Endothelial cell of umbilical vein (primary cell): ENCODE measurements around the gene PTGES. TPM values are rescaled to one million over a fixed set of nuclear protein-coding genes. Genes with fewer than 3 reads are reported as not detected.

ENCODE experiments used
- BruUV-seq: library from RNA; stranded (reverse); fragments of 400-500 nt; replicated peaks from 2 replicates; lab custom pipeline; 2021; lab: Mats Ljungman, UMichigan
- CTCF ChIA-PET: fragments of 300-600, 350-600 bp; sonication (Branson Sonifier 250); formaldehyde crosslinking; loops from one replicate; lab custom pipeline; 2021; ENCODE audit warnings: antibody characterized with exemption, inconsistent platforms; lab: Charles Lee
- POLR2A ChIA-PET: fragments of 300-600, 350-600 bp; sonication (Branson Sonifier 250); formaldehyde crosslinking; loops from one replicate; lab custom pipeline; 2021; ENCODE audit warnings: antibody characterized with exemption, inconsistent platforms; lab: Charles Lee
- DNase-seq: peaks from one replicate; pipeline ENCODE4 v3.0.0-alpha.2; 2011; ENCODE audit warnings: low read depth, low spot score
- FAIRE-seq: peaks from 2 replicates; lab custom pipeline; 2011; peaks lifted over from hg19 to GRCh38; lab: Jason Lieb, UNC
- H2AFZ ChIP-seq: 2 replicates; pipeline ENCODE4 v1.6.0; 2012; ENCODE audit warnings: low read depth, low read length, control low read depth, inconsistent platforms
- H3K27ac ChIP-seq: 2 replicates; pipeline ENCODE4 v1.5.1; 2011; ENCODE audit warnings: low read depth, mild to moderate bottlenecking, control low read depth, low read length, moderate library complexity; ENCODE audit not compliant: insufficient read depth
- H3K27me3 ChIP-seq, 2 experiments: 2 replicates each; pipeline versions ENCODE4 v1.6.0 to v1.6.1; 2011; ENCODE audit warnings: low read length in 2 of 2, mixed read lengths in 1 of 2; ENCODE audit not compliant: control insufficient read depth in 2 of 2, insufficient read depth in 2 of 2
- H3K36me3 ChIP-seq, 2 experiments: 2 replicates in 1 of 2; 3 replicates in 1 of 2; pipeline ENCODE4 v1.5.1; 2011; ENCODE audit warnings: low read length in 2 of 2, mild to moderate bottlenecking in 1 of 2, moderate library complexity in 1 of 2; ENCODE audit not compliant: control insufficient read depth in 2 of 2, insufficient read depth in 2 of 2; ENCODE audit errors: extremely low read depth in 1 of 2
- H3K4me1 ChIP-seq: 3 replicates; pipeline ENCODE4 v1.5.1; 2011; ENCODE audit warnings: mild to moderate bottlenecking, low read length; ENCODE audit not compliant: control insufficient read depth, insufficient read depth; ENCODE audit errors: extremely low read depth
- H3K4me2 ChIP-seq: 2 replicates; pipeline ENCODE4 v1.6.1; 2011; ENCODE audit warnings: low read length, control low read depth, mixed read lengths; ENCODE audit not compliant: insufficient read depth
- H3K4me3 ChIP-seq, 3 experiments: fragments of 200-600 bp in 1 of 3; sonication (generic), shearing (Covaris generic) in 1 of 3; replicated peaks in 1 of 3; 2 replicates each; pipeline ENCODE4 v1.5.1; 2011 to 2016; ENCODE audit warnings: control low read depth in 3 of 3, low read length in 3 of 3, mild to moderate bottlenecking in 2 of 3, inconsistent platforms in 1 of 3, low read depth in 1 of 3, moderate library complexity in 1 of 3; ENCODE audit not compliant: insufficient read depth in 1 of 3
- H3K79me2 ChIP-seq: 2 replicates; pipeline ENCODE4 v1.6.0; 2012; ENCODE audit warnings: low read length, inconsistent platforms; ENCODE audit not compliant: control insufficient read depth, insufficient read depth
- H3K9ac ChIP-seq: replicated peaks from 2 replicates; pipeline ENCODE3; 2011; ENCODE audit warnings: low read length, control low read depth; ENCODE audit not compliant: insufficient read depth; ENCODE audit errors: extremely low read depth
- H3K9me1 ChIP-seq: replicated peaks from 3 replicates; pipeline ENCODE4 v1.6.0; 2011; ENCODE audit warnings: mild to moderate bottlenecking, low read length; ENCODE audit not compliant: control insufficient read depth, insufficient read depth; ENCODE audit errors: extremely low read depth
- H3K9me3 ChIP-seq: replicated peaks from 2 replicates; pipeline ENCODE4 v1.5.1; 2012; ENCODE audit warnings: low read length, inconsistent platforms; ENCODE audit not compliant: control insufficient read depth, insufficient read depth
- H4K20me1 ChIP-seq: replicated peaks from 2 replicates; pipeline ENCODE3; 2011; ENCODE audit warnings: mild to moderate bottlenecking, low read length; ENCODE audit not compliant: control insufficient read depth, insufficient read depth; ENCODE audit errors: extremely low read depth
- CTCF ChIP-seq, 2 donors: IDR thresholded peaks; 1 replicate in 1 of 2; 2 replicates in 1 of 2; pipeline ENCODE4 v1.5.1; 2011; ENCODE audit warnings: low read length in 2 of 2, mild to moderate bottlenecking in 2 of 2, moderate library complexity in 2 of 2, control low read depth in 1 of 2, inconsistent platforms in 1 of 2, low read depth in 1 of 2; ENCODE audit not compliant: insufficient read depth in 1 of 2; ENCODE audit errors: extremely low read depth in 1 of 2
- EZH2 ChIP-seq: IDR thresholded peaks from 2 replicates; pipeline ENCODE4 v1.6.1; 2012; ENCODE audit warnings: borderline replicate concordance, low read depth, mild to moderate bottlenecking, moderate library complexity, low read length, inconsistent platforms; ENCODE audit not compliant: severe bottlenecking
- FOS ChIP-seq: IDR thresholded peaks from 2 replicates; pipeline ENCODE4 v1.6.1; 2011; ENCODE audit warnings: mild to moderate bottlenecking, low read length, moderate library complexity, borderline replicate concordance; ENCODE audit not compliant: insufficient read depth
- GATA2 ChIP-seq: IDR thresholded peaks from 2 replicates; pipeline ENCODE4 v1.7.0; 2011; ENCODE audit warnings: low read depth, mild to moderate bottlenecking, moderate library complexity, mixed read lengths, low read length; ENCODE audit not compliant: insufficient read length, insufficient read depth
- JUN ChIP-seq: IDR thresholded peaks from 2 replicates; pipeline ENCODE4 v1.6.1; 2011; ENCODE audit warnings: borderline replicate concordance, low read depth; ENCODE audit not compliant: insufficient read length, insufficient read depth
- MAX ChIP-seq: IDR thresholded peaks from 2 replicates; pipeline ENCODE4 v1.6.1; 2011; ENCODE audit not compliant: insufficient read depth, insufficient read length
- MYC ChIP-seq: IDR thresholded peaks from one replicate; pipeline ENCODE4 v1.6.1; 2011; ENCODE audit warnings: mild to moderate bottlenecking, low read depth, low read length
- POLR2A ChIP-seq: IDR thresholded peaks from 2 replicates; pipeline ENCODE4 v1.6.1; 2012; ENCODE audit warnings: low read depth, mild to moderate bottlenecking, control low read depth, low read length
- POLR2AphosphoS5 ChIP-seq: IDR thresholded peaks from 2 replicates; pipeline ENCODE4 v1.6.1; 2012; ENCODE audit warnings: low read depth, mild to moderate bottlenecking, control low read depth, low read length, moderate library complexity; ENCODE audit not compliant: insufficient read depth
- dilution Hi-C: fragments of 300-500 bp; cut with MboI; formaldehyde crosslinking; loops from one replicate; pipeline ENCODE4 v1.15.0; 2019; ENCODE audit warnings: low sequenced_read_pairs; ENCODE audit not compliant: extremely low pct_ligation_motif_present
- intact Hi-C: fragments of 100-400 bp; cut with micrococcal nuclease; formaldehyde crosslinking; loops from one replicate; pipeline ENCODE4 v1.10.0; 2022
- polyA plus RNA-seq, 4 experiments: library from polyadenylated mRNA; depleted of rRNA in 3 of 4; stranded (reverse) in 3 of 4; unstranded in 1 of 4; fragments of >200 nt; gene quantifications; 2 replicates each; pipeline versions ENCODE4 v1.2.1 to v1.2.3, GENCODE V29; 2011 to 2012; ENCODE audit warnings: missing spikeins in 1 of 4
- total RNA-seq: library from RNA; stranded (reverse); gene quantifications from 2 replicates; pipeline ENCODE4 v1.2.3, GENCODE V29; 2021

Gene PTGES
- total and polyA plus RNA-seq, 2 donors (not counting 3 experiments of a cell fraction or from before 2014, with no cell fraction given) = not detected

- no peak for DNase-seq
- H3K27me3 ChIP-seq = peaks cover 8 to 14% of the 10 kb centered on the region in 2 experiments
- H3K79me2 ChIP-seq = no peaks in the 10 kb centered on the region
- H3K4me3 ChIP-seq = no peak overlapping the region
- H4K20me1 ChIP-seq = no peaks in the 10 kb centered on the region
- no peak overlapping the region for H3K27ac ChIP-seq
- no peak overlapping the region for H3K4me2 ChIP-seq
- H3K4me1 ChIP-seq = peaks cover 5% of the 10 kb centered on the region
- no peaks in the 10 kb centered on the region for H3K36me3 ChIP-seq
- no peak overlapping the region for H2AFZ ChIP-seq
- H3K9me1 ChIP-seq = no peaks in the 10 kb centered on the region
- dilution Hi-C loops = no loop called here
- no peak overlapping the region for H3K9ac ChIP-seq
- ChIA-PET POLR2A (interaction anchor here (0.6 kb wide), 1 partner anchor 655 kb away, joined by 3 read pairs; no protein-coding TSS in a partner anchor), CTCF (interaction anchor here (0.6 to 1.0 kb wide), 2 partner anchors 27 to 942 kb away, joined by 3 read pairs; no protein-coding TSS in a partner anchor)
- no peaks in the 10 kb centered on the region for H3K9me3 ChIP-seq
- TF ChIP-seq MAX (no peak), JUN (no peak), MYC (no peak), CTCF (IDR thresholded peaks at IDR 0.05; ENCODE audit: extremely low read depth in 1 of 2, insufficient read depth in 1 of 2, low read depth in 1 of 2, low read length in 2 of 2) (no peak), POLR2A (no peak), POLR2AphosphoS5 (no peak), FOS (no peak), EZH2 (no peak), GATA2 (no peak)
- no TSS peak for BruUV-seq
- FAIRE-seq = no peak
- intact Hi-C loops = loop anchor here (5.0 kb wide), 1 partner anchor 46 kb away; no protein-coding TSS in a partner anchor
These were observed 54.5 kb downstream of the PTGES start for GRCh38 chr9:129698254-129698757.
